Astrocyte of the cerebellum (primary cell): ENCODE data around the gene PRODH.
"Not testable (repeated sequence)": the region's sequence is repeated elsewhere in the genome, so short reads cannot be mapped to it uniquely, and the experiment has no call there.

Source experiments
- DNase-seq: peaks from one replicate; pipeline ENCODE4 v3.0.0-alpha.2; 2011; ENCODE audit warnings: low read depth
- H3K4me3 ChIP-seq: 2 replicates; pipeline ENCODE4 v1.5.1; 2011; ENCODE audit warnings: mild to moderate bottlenecking, low read depth, low read length, moderate library complexity
- CTCF ChIP-seq: IDR thresholded peaks from 2 replicates; pipeline ENCODE4 v1.5.1; 2012; ENCODE audit warnings: low read length, low read depth, moderate library complexity, mild to moderate bottlenecking; ENCODE audit errors: missing control alignments
- in situ Hi-C: cut with HindIII; loops from 2 replicates; pipeline ENCODE4 v1.10.0; 2017; ENCODE audit warnings: low sequenced_read_pairs

The PRODH gene

GRCh38 chr22:18947905-18948304 is 11.8 kb upstream of the PRODH start:
- in situ Hi-C loops, result no loop called here
- DNase-seq, result no peak
- TF ChIP-seq CTCF, result no peak
- no peak overlapping the region for H3K4me3 ChIP-seq

GRCh38 chr22:18947105-18947504 is 11.0 kb upstream of the PRODH start:
- H3K4me3 ChIP-seq, DNase-seq, in situ Hi-C loops: not testable (repeated sequence)

- DNase-seq, in situ Hi-C loops, H3K4me3 ChIP-seq: not testable (repeated sequence)
Measured at GRCh38 chr22:18938691-18939090, 2.6 kb upstream of the PRODH start.

GRCh38 chr22:18934688-18935087 is 1.4 kb downstream of the PRODH start:
- in situ Hi-C loops, DNase-seq: not testable (repeated sequence)

GRCh38 chr22:18933914-18934313 is 2.2 kb downstream of the PRODH start:
- no peak overlapping the region for H3K4me3 ChIP-seq
- DNase-seq, result no peak
- TF ChIP-seq CTCF, result no peak
- in situ Hi-C loops, result no loop called here

More at GRCh38 chr22:18934688-18935087, 1.4 kb downstream of the PRODH start:
- H3K4me3 ChIP-seq, result not testable (repeated sequence)

- no peak overlapping the region for H3K4me3 ChIP-seq
- no peak for DNase-seq
- no peak for TF ChIP-seq CTCF
- in situ Hi-C loops, result no loop called here
Measured at GRCh38 chr22:18931905-18932652, 4.0 kb downstream of the PRODH start.

GRCh38 chr22:18929459-18929858 is 6.6 kb downstream of the PRODH start:
- no peak overlapping the region for H3K4me3 ChIP-seq
- TF ChIP-seq CTCF, result no peak
- in situ Hi-C loops, result no loop called here
- DNase-seq, result no peak

GRCh38 chr22:18927573-18927972 is 8.5 kb downstream of the PRODH start:
- TF ChIP-seq CTCF, result no peak

More at GRCh38 chr22:18927573-18927972, 8.5 kb downstream of the PRODH start:
- no peak overlapping the region for H3K4me3 ChIP-seq
- no peak for DNase-seq
- in situ Hi-C loops, result no loop called here
